ENCODE results near the gene VAPB.
A peak's percentile ranks its signal among the peaks of the same experiment; 100 is the strongest.

VAPB gene

GRCh38 chr20:58381627-58382026 is 7.4 kb upstream of the VAPB start:
- DNase-seq: no peak

- no peak for DNase-seq
Observed at GRCh38 chr20:58382096-58382495, 6.9 kb upstream of the VAPB start.

GRCh38 chr20:58384821-58385220 is 4.2 kb upstream of the VAPB start:
- no peak for DNase-seq

GRCh38 chr20:58388028-58388601 is 914 bp upstream of the VAPB start:
- DNase-seq: no peak

GRCh38 chr20:58389324-58389967 is 417 bp downstream of the VAPB start:
- peak in 1 of 2 experiments; percentile 16 for DNase-seq

GRCh38 chr20:58389968-58390658 is 1.1 kb downstream of the VAPB start:
- no peak for DNase-seq

GRCh38 chr20:58390659-58391035 is 1.6 kb downstream of the VAPB start:
- DNase-seq: no peak

- no peak for DNase-seq
Observed at GRCh38 chr20:58392286-58392685, 3.3 kb downstream of the VAPB start.

GRCh38 chr20:58393299-58393698 is 4.3 kb downstream of the VAPB start:
- no peak for DNase-seq

- no peak for DNase-seq
Observed at GRCh38 chr20:58394801-58395200, 5.8 kb downstream of the VAPB start.

GRCh38 chr20:58395604-58396003 is 6.6 kb downstream of the VAPB start:
- no peak for DNase-seq

GRCh38 chr20:58397429-58397828 is 8.4 kb downstream of the VAPB start:
- DNase-seq: no peak

- no peak for DNase-seq
Observed at GRCh38 chr20:58398254-58398653, 9.2 kb downstream of the VAPB start.

GRCh38 chr20:58399926-58400325 is 10.9 kb downstream of the VAPB start:
- DNase-seq: no peak

- no peak for DNase-seq
Observed at GRCh38 chr20:58401162-58401561, 12.1 kb downstream of the VAPB start.

- no peak for DNase-seq
Observed at GRCh38 chr20:58402305-58402704, 13.3 kb downstream of the VAPB start.

GRCh38 chr20:58402827-58403226 is 13.8 kb downstream of the VAPB start:
- DNase-seq: no peak

- no peak for DNase-seq
Observed at GRCh38 chr20:58403272-58403671, 14.2 kb downstream of the VAPB start.

- no peak for DNase-seq
Observed at GRCh38 chr20:58405504-58406291, 16.7 kb downstream of the VAPB start.

- DNase-seq: no peak
Observed at GRCh38 chr20:58406422-58407001, 17.5 kb downstream of the VAPB start.

- no peak for DNase-seq
Observed at GRCh38 chr20:58407201-58407873, 18.3 kb downstream of the VAPB start.

GRCh38 chr20:58407966-58408557 is 19.0 kb downstream of the VAPB start:
- no peak for DNase-seq

All from activated CD4-positive, alpha-beta T cell treated with anti-CD3 and anti-CD28 coated beads, Interleukin-2, amount 50 U/mL, for 4 hours (primary cell).